HCT116 (cell line): ENCODE results near the gene PNPLA2. TPM values are rescaled to one million over a fixed set of nuclear protein-coding genes. Genes with fewer than 3 reads are reported as not detected.

Source experiments
- ATAC-seq: fragments of 200-7000 bp; cut with Tn5 transposase; 2 replicates; pipeline ENCODE4 v1.9.1; 2020; ENCODE audit warnings: mild to moderate bottlenecking, moderate library complexity
- BruUV-seq: library from RNA; stranded (reverse); fragments of 400-500 nt; replicated peaks from 2 replicates; lab custom pipeline; 2021; lab: Mats Ljungman, UMichigan
- CTCF ChIA-PET: fragments of 300-600 bp; sonication (Branson Sonifier 250); formaldehyde crosslinking; loops from one replicate; lab custom pipeline; 2021; ENCODE audit warnings: antibody characterized with exemption; lab: Charles Lee
- POLR2A ChIA-PET: fragments of 300-600, 350-600 bp; sonication (Branson Sonifier 250); formaldehyde crosslinking; loops from one replicate; lab custom pipeline; 2021; ENCODE audit warnings: antibody characterized with exemption; lab: Charles Lee
- RAD21 ChIA-PET, 2 experiments: fragments of 300-600 bp; sonication (Branson Sonifier 250); formaldehyde crosslinking; loops; one replicate each; lab custom pipeline; 2023; ENCODE audit warnings: low total read pairs in 2 of 2; ENCODE audit not compliant: uncharacterized antibody in 2 of 2, unreplicated experiment in 2 of 2, low non-redundant PET in 1 of 2; lab: Charles Lee
- DNase-seq: peaks from one replicate; pipeline ENCODE4 v3.0.0-alpha.2; 2010; ENCODE audit warnings: low read depth, low spot score
- H2AFZ ChIP-seq: fragments of 200-600 bp; shearing (Covaris generic), sonication (generic); 2 replicates; pipeline ENCODE4 v1.6.1; 2017; ENCODE audit warnings: low read depth, mixed run types, mixed read lengths, antibody characterized with exemption, low read length; ENCODE audit not compliant: poor library complexity, severe bottlenecking
- H3K27ac ChIP-seq: 2 replicates; pipeline ENCODE4 v1.5.1; 2012; ENCODE audit warnings: low read depth, low read length
- H3K27me3 ChIP-seq: fragments of 200-600 bp; sonication (generic); 2 replicates; pipeline ENCODE4 v1.6.1; 2016; ENCODE audit warnings: mixed run types, low read length, mixed read lengths; ENCODE audit not compliant: insufficient read depth
- H3K36me3 ChIP-seq, 2 experiments: fragments of 200-500 bp in 1 of 2; fragments of 200-600 bp in 1 of 2; sonication (Bioruptor generic) in 1 of 2; sonication (generic) in 1 of 2; 2 replicates each; pipeline versions ENCODE4 v1.5.1 to v1.6.1; 2014 to 2016; ENCODE audit warnings: low read length in 2 of 2, inconsistent platforms in 1 of 2, mixed read lengths in 1 of 2, mixed run types in 1 of 2; ENCODE audit not compliant: insufficient read depth in 2 of 2, control insufficient read depth in 1 of 2
- H3K4me1 ChIP-seq, 2 experiments: fragments of 200-600 bp in 1 of 2; sonication (generic) in 1 of 2; 2 replicates each; pipeline versions ENCODE4 v1.5.1 to v1.6.1; 2012 to 2017; ENCODE audit warnings: low read length in 2 of 2, inconsistent platforms in 1 of 2, mild to moderate bottlenecking in 1 of 2, mixed read lengths in 1 of 2, mixed run types in 1 of 2, moderate library complexity in 1 of 2; ENCODE audit not compliant: insufficient read depth in 2 of 2, control insufficient read depth in 1 of 2
- H3K4me2 ChIP-seq: fragments of 200-600 bp; sonication (generic); 2 replicates; pipeline ENCODE4 v1.6.1; 2017; ENCODE audit warnings: mixed run types, low read length, mixed read lengths
- H3K4me3 ChIP-seq, 2 experiments: fragments of 200-600 bp in 1 of 2; sonication (generic) in 1 of 2; replicated peaks in 1 of 2; 2 replicates each; pipeline ENCODE4 v1.5.1; 2011 to 2016; ENCODE audit warnings: low read length in 2 of 2, control low read depth in 1 of 2, low read depth in 1 of 2, mild to moderate bottlenecking in 1 of 2, mixed read lengths in 1 of 2, mixed run types in 1 of 2
- H3K79me2 ChIP-seq: fragments of 200-600 bp; sonication (generic); 2 replicates; pipeline ENCODE4 v1.6.1; 2017; ENCODE audit warnings: mild to moderate bottlenecking, mixed run types, low read length, moderate library complexity, mixed read lengths; ENCODE audit not compliant: insufficient read depth
- H3K9ac ChIP-seq: fragments of 200-600 bp; sonication (generic); 2 replicates; pipeline ENCODE4 v1.6.1; 2016; ENCODE audit warnings: low read length, mixed read lengths
- H3K9me2 ChIP-seq: fragments of 200-600 bp; sonication (generic), shearing (Covaris generic); 2 replicates; pipeline ENCODE4 v1.6.1; 2017; ENCODE audit warnings: mixed run types, mild to moderate bottlenecking, moderate library complexity; ENCODE audit not compliant: insufficient read depth
- H3K9me3 ChIP-seq, 2 experiments: fragments of 200-500 bp in 1 of 2; fragments of 200-600 bp in 1 of 2; sonication (Bioruptor generic) in 1 of 2; sonication (generic) in 1 of 2; 2 replicates each; pipeline ENCODE4 v1.6.1; 2014 to 2017; ENCODE audit warnings: low read length in 2 of 2, mixed read lengths in 2 of 2, inconsistent platforms in 1 of 2, low read depth in 1 of 2, mild to moderate bottlenecking in 1 of 2, mixed run types in 1 of 2, moderate library complexity in 1 of 2; ENCODE audit not compliant: control insufficient read depth in 1 of 2, insufficient read depth in 1 of 2
- H4K20me1 ChIP-seq: fragments of 200-600 bp; sonication (generic), shearing (Covaris generic); 2 replicates; pipeline ENCODE4 v1.6.1; 2017; ENCODE audit warnings: mixed run types, mild to moderate bottlenecking, moderate library complexity; ENCODE audit not compliant: insufficient read depth
- CTCF ChIP-seq, 3 experiments: fragments of 200-600 bp in 1 of 3; sonication (generic) in 1 of 3; IDR thresholded peaks in 2 of 3; conservative IDR thresholded peaks in 1 of 3; 2 replicates each; pipeline ENCODE4 v1.5.1; 2012 to 2017; ENCODE audit warnings: low read depth in 2 of 3, low read length in 2 of 3, antibody characterized with exemption in 1 of 3, borderline replicate concordance in 1 of 3, control low read depth in 1 of 3, mild to moderate bottlenecking in 1 of 3, mixed read lengths in 1 of 3, mixed run types in 1 of 3, moderate library complexity in 1 of 3; ENCODE audit not compliant: insufficient read depth in 1 of 3
- TCF7L2 ChIP-seq: IDR thresholded peaks from 2 replicates; pipeline ENCODE4 v1.7.0; 2011; ENCODE audit warnings: borderline replicate concordance, inconsistent platforms; ENCODE audit not compliant: insufficient read depth, insufficient read length; ENCODE audit errors: extremely low read depth
- ZFX ChIP-seq: fragments of 450-650 bp; IDR thresholded peaks from 2 replicates; pipeline ENCODE4 v1.6.1; 2017
- intact Hi-C: fragments of 100-400 bp; cut with micrococcal nuclease; formaldehyde crosslinking; loops from 2 replicates; pipeline ENCODE4 v1.10.0; 2022
- total RNA-seq: library from RNA; stranded (reverse); gene quantifications from one replicate; pipeline ENCODE4 v1.2.1, GENCODE V29; 2021; ENCODE audit not compliant: unreplicated experiment

Gene PNPLA2
- total RNA-seq, 1 experiment from 2014 or later, result 124 TPM

GRCh38 chr11:788009-788640, 30.6 kb upstream of the PNPLA2 start:
- no TSS peak for BruUV-seq
- Histone ChIP-seq H4K20me1 (no peaks in the 10 kb centered on the region), H3K4me1 (peaks cover 13 to 25% of the 10 kb centered on the region in 2 experiments), H3K9me2 (no peaks in the 10 kb centered on the region), H3K4me3 (no peak overlapping the region), H3K9ac (no peak overlapping the region), H3K79me2 (no peaks in the 10 kb centered on the region), H3K9me3 (no peaks in the 10 kb centered on the region), H2AFZ (no peak overlapping the region), H3K27me3 (no peaks in the 10 kb centered on the region), H3K27ac (no peak overlapping the region), H3K4me2 (no peak overlapping the region), H3K36me3 (peaks cover 0 to 4% of the 10 kb centered on the region in 2 experiments; a peak in 1 of 4 replicates)
- ChIA-PET POLR2A (no interaction called here), CTCF (no interaction called here), RAD21 (no interaction called here)
- DNase-seq (no peak), ATAC-seq (no peak)
- intact Hi-C loops, result no loop called here
- TF ChIP-seq CTCF (IDR thresholded peaks at IDR 0.05 in 2 of 3, conservative IDR thresholded peaks at IDR 0.05 in 1 of 3; ENCODE audit: borderline replicate concordance in 1 of 3, insufficient read depth in 1 of 3, low read depth in 2 of 3, low read length in 2 of 3) (peak in 2 of 3 experiments; percentile 12 to 17; a peak in 1 of 6 replicates), ZFX (no peak), TCF7L2 (no peak)
